NCI-H2171 treated with DMSO at 0.1 percent for 48 hours (cell line): ENCODE results near the gene ALOX12.
"Not testable (repeated sequence)": the region's sequence is repeated elsewhere in the genome, so short reads cannot be mapped to it uniquely, and the experiment has no call there.

Source experiments
- DNase-seq: peaks from one replicate; lab custom pipeline; 2025; lab: John Stamatoyannopoulos, UW

ALOX12 gene, protein sequence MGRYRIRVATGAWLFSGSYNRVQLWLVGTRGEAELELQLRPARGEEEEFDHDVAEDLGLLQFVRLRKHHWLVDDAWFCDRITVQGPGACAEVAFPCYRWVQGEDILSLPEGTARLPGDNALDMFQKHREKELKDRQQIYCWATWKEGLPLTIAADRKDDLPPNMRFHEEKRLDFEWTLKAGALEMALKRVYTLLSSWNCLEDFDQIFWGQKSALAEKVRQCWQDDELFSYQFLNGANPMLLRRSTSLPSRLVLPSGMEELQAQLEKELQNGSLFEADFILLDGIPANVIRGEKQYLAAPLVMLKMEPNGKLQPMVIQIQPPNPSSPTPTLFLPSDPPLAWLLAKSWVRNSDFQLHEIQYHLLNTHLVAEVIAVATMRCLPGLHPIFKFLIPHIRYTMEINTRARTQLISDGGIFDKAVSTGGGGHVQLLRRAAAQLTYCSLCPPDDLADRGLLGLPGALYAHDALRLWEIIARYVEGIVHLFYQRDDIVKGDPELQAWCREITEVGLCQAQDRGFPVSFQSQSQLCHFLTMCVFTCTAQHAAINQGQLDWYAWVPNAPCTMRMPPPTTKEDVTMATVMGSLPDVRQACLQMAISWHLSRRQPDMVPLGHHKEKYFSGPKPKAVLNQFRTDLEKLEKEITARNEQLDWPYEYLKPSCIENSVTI

GRCh38 chr17:6995500-6996255 lies at the start of gene ALOX12:
TSS of gene ALOX12 (plus strand) at chr17:6996049. CDS start at chr17:6996118, 69 bp downstream.
- no peak for DNase-seq

DNA sequence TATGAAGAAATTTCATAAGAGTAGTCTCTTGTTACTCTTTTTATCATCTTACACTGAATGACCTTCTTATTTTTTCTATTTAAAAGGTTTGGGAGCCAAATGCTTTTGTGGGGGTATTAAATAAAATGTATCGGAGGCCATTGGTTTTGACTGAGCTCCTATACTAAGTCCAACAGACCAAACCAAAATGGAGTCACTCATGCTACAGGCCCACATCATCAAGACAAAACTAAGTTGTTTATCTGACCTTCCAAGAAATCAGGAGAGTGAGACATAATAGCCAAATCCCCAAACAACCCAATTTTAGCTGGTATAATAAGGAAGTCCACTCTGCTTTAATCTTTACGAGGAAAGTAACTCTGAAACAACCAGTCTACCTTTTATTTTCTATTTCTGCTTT lies 48.1 kb upstream of the ALOX12 start:
- DNase-seq = no peak

DNA sequence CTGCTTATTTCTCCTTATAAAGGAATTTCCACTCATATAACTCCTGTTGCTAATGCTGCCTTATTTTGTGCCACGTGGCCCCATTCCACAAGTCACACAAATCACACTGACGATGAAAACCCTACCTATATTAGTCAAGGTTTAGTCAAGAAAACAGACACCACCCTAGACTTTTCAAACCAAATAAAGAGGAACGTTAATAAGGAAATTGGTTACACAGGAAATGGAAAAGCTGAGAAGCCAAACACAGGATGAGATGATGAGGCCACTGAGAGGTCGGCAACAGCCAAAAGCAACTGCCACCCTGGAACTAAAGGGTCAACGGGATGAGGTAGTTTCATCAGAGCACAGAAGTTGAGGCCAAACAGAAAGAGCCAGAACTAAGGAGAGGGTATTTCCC lies 47.3 kb upstream of the ALOX12 start:
- no peak for DNase-seq

GRCh38 chr17:6948976-6949375 lies 46.9 kb upstream of the ALOX12 start:
- DNase-seq = no peak

GRCh38 chr17:6950938-6951337 lies 44.9 kb upstream of the ALOX12 start:
- DNase-seq = not testable (repeated sequence)

GRCh38 chr17:6953689-6954088 lies 42.2 kb upstream of the ALOX12 start:
- DNase-seq = no peak

DNA sequence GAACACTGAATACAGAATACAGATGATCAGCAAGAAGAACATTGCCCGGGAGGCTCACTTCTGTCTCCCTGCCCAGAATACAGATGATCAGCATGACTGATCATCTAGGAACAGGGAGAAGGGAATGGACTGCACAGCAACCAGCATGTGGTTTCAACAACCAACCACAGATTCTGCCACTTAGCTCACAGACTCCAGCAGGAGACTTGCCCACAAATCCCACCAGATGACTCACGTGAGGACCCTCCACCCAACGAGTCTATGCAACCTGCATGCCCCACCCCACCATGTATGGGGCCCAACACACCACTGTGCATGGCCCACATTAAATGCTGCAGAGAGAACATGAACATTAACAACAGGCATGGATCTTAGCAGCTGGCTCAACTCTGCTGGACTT lies 36.1 kb upstream of the ALOX12 start:
- no peak for DNase-seq

- no peak for DNase-seq
These were observed 26.5 kb upstream of the ALOX12 start for GRCh38 chr17:6969323-6969726.

DNA sequence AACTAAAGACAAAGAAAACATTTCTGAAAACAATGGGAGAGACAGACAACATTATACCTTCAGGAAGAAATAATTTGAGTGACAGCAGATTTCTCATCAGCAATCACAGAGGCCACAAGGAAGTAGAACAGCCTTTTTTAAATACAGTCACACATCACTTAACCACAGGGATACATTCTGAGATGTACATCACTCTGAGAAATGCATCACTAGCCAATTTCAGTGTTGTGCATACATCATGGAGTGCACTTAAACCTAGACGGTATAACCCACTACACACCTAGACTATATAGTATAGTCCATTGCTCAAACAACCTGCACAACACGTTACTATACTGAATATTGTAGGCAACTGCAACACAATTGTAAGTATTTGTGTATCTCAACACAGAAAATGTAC lies 24.9 kb upstream of the ALOX12 start:
- DNase-seq = no peak

DNA sequence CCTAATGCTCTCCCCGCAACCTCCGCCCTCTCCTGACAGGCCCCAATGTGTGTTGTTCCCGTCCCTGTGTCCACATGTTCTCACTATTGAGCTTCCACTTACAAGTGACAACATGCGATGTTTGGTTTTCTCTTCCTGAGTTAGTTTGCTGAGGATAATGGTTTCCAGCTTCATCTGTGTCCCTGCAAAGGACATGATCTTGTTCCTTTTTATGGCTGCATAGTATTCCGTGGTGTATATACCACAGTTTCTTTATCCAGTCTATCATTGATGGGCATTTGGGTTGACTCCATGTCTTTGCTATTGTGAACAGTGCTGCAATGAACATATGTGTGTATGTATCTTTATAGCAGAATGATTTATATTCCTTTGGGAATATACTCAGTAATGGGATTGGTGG lies 16.4 kb upstream of the ALOX12 start:
- DNase-seq = not testable (repeated sequence)

DNA sequence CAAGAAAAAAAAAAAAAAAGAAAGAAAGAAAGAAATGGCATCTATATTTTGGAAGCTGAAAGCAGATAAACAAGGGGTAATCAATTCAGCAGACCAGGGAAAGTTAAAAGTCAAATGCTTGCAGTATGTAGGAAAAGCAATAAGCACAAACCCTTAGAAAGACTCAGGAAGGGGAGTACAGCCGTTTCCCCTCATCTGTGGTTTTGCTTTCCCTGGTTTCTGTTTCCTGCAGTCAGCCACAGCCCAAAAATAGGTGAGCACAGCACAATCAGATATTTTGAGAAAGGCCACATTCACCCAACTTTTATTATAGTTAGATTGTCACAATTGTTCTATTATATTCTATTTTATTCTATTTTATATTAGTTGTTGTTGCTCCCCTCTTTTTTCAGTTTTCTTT lies 14.4 kb upstream of the ALOX12 start:
- DNase-seq = no peak

DNA sequence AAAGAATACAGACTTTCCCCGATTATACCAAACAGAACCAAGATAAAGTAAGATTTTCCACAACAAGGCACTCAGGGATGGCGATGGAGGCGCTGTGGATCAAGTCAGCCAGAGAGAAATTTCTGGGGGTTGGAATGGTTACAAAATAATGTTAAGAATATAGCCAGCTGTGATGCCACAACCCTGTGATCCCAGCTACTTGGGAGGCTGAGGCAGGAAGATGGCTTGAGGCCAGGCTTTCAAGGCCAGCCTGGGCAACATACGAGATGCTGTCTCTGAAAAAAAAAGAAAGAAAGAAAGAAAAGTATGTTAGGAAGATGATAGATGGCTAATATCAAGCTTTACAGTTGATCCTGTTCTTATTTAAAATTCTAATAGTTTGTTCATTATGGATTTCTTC lies 10.6 kb upstream of the ALOX12 start:
- DNase-seq = no peak

DNA sequence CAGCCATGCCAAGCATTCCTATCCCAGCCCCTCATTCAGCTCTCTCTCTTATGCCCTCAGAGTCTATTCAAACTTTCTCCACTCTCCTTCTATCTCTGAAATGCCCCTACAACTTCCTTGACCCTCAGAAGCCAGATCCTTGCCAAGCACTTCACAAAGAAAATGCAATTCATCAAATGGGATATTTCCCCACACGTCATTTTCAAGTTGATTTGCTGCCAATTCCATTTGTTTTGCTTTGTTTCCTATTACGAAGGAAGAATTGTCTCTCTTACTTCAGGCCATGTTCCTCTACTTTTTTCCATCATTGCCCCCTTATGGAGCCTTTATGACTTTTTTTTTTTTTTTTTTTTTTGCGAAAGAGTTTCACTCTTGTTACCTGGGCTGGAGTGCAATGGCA lies 9.2 kb upstream of the ALOX12 start:
- DNase-seq = no peak

GRCh38 chr17:6989779-6990178 lies 6.1 kb upstream of the ALOX12 start:
- no peak for DNase-seq

DNA sequence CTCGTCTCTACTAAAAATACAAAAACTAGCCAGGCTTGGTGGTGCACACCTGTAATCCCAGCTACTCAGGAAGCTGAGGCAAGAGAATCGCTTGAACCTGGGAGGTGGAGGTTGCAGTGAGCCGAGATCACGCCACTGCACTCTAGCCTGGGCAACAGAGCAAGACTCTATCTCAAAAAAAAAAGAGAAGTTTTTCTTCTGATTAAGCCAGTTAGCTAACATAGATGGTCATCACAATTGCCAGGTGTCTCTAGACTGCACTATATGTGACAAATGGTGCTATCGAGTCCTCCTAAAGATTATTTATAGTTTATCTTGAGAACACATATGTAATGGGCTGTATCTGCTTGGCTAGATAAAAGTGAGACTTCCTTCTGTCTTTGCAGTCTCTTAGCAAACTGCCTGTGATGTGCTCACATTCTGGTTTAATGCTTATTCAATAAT lies 2.2 kb upstream of the ALOX12 start:
- not testable (repeated sequence) for DNase-seq

DNA sequence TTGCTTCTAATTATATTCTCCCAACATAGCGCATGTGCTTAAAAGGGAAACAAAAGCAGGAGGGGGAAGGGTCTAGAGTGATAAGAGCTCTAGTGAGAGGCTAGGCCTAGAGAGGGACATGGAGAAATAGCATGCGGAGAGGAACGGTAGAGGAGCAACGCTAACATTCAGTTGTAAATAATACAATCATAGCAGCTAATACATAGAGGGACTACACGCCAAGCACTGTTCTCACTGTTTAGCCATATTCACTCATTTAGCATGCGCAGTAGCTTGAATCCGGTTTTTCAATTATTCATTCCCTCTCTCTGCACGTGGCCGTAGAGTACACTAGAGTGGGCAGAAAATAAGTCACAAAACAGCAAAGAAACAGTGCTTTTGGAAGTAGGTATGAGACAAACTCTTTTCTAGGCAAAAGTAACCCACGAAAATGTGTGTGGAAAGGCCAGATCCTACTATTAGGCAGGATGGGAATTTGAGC lies 1.7 kb upstream of the ALOX12 start:
- DNase-seq = no peak

- DNase-seq = no peak
These were observed 1.1 kb upstream of the ALOX12 start for GRCh38 chr17:6994666-6995256.

DNA sequence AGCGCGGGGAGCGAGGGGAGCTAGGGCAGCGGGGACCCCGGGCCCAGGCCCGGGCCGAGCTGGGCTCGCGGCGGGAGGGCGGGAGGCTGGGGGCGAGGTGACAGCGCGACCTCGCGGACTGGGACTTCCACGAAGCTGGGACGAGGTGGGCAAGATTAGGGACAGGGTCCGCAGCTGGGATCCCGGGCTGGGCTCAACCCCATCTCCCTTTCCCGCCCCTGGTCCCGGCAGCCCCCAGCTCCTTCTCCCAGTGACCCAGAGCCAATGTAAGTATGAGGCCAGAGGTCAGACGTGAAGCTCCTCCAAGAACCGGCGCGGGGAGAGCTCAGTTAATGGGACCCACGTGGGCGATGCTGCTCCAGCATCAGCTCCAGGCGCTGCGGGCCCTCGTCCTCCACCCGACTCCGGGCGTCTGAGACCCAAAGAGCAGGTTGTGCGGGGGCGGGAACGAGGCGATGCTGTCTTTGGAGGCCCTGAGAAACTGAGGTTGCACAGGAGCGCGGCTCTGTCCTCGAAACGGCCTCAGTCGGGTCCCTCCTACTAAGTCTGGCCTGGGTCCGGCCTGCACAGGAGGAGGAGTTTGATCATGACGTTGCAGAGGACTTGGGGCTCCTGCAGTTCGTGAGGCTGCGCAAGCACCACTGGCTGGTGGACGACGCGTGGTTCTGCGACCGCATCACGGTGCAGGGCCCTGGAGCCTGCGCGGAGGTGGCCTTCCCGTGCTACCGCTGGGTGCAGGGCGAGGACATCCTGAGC lies 585 bp downstream of the ALOX12 start:
- DNase-seq = no peak

- no peak for DNase-seq
These were observed 1.3 kb downstream of the ALOX12 start for GRCh38 chr17:6997171-6997570.

DNA sequence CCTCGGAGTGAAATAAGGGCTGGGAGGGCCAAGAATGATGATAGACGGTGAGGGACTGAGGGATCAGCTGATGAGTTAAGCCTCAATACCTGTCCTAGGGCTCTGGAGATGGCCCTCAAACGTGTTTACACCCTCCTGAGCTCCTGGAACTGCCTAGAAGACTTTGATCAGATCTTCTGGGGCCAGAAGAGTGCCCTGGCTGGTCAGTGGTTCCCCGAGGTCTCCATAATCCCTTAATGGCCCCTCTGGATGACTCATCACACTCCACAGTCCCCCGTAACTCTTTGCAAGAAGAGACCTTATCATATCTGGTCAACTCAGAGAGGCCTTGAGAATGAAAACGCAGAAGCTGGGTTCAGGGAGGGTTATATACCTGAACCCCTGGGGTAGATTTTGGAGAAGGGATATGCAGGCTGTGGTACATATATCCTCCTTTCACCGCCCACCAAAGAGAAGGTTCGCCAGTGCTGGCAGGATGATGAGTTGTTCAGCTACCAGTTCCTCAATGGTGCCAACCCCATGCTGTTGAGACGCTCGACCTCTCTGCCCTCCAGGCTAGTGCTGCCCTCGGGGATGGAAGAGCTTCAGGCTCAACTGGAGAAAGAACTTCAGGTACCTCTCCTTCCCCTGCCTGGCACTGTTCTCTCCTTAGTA lies 3.1 kb downstream of the ALOX12 start:
- DNase-seq = no peak
